ENCODE data around the gene MORC2. TPM values are rescaled to one million over a fixed set of nuclear protein-coding genes. Genes with fewer than 3 reads are reported as not detected.

The MORC2 gene
- total RNA-seq, 4 donors from 2014 or later = 23.5 to 39.6 (median 29.5) TPM

- no peaks in the 10 kb centered on the region for H3K9me3 ChIP-seq
- H3K27me3 ChIP-seq = no peaks in the 10 kb centered on the region
- no peak overlapping the region for H3K4me3 ChIP-seq
- H3K36me3 ChIP-seq = no peaks in the 10 kb centered on the region
- TF ChIP-seq, protein P1, sequence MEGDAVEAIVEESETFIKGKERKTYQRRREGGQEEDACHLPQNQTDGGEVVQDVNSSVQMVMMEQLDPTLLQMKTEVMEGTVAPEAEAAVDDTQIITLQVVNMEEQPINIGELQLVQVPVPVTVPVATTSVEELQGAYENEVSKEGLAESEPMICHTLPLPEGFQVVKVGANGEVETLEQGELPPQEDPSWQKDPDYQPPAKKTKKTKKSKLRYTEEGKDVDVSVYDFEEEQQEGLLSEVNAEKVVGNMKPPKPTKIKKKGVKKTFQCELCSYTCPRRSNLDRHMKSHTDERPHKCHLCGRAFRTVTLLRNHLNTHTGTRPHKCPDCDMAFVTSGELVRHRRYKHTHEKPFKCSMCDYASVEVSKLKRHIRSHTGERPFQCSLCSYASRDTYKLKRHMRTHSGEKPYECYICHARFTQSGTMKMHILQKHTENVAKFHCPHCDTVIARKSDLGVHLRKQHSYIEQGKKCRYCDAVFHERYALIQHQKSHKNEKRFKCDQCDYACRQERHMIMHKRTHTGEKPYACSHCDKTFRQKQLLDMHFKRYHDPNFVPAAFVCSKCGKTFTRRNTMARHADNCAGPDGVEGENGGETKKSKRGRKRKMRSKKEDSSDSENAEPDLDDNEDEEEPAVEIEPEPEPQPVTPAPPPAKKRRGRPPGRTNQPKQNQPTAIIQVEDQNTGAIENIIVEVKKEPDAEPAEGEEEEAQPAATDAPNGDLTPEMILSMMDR (IDR thresholded peaks at IDR 0.05) = no peak
- TF ChIP-seq POLR2A (IDR thresholded peaks at IDR 0.05) = no peak
- peaks cover 0 to 6% (median 0%) of the 10 kb centered on the region in 4 donors for H3K4me1 ChIP-seq
- H3K27ac ChIP-seq = no peak overlapping the region
- peak in 1 of 3 donors; percentile 39 for DNase-seq
Measured at GRCh38 chr22:30878516-30879414, 89.8 kb downstream of the MORC2 start.

DNA sequence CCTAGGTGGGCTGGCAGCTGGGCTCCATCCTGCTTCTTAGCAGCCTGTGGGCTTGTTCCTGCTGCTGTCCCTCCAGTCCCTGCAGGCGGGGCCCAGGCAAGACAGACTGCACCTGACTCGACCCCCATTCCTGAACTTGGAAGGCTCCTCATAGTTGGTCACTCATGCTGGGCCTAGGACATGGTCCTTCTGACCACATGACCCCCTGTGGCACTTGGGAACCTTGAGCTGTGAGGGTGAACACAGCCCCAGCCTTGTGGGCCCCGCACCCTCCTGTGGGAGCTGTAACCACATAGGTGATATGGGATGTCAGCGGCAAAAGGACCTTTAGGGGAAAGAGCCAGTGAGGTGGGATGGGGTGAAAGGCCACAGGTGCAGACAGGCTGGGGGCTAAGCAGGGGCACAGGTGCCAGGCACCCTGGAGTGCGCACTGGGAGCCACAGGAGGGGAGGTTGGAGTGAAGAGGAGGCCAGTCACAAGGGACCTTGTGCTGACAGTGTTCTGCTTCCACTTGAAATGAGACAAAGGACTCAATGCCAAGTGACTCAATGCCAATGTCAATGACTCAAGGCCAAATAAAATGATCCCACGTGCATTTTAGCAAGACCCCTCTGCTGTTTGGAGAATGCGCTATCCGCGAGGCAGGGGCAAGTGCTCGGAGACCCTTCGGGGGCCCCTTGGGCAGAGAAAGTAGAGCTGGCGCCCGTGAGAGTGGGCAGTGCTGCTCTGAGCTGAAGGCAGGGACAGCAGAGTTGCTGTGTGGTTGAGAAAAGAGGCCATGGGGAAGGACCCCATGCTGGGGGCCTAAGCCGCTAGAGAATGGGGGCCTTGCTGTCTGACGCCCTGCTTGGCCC lies 90.7 kb downstream of the MORC2 start:
- no peaks in the 10 kb centered on the region for H3K9me3 ChIP-seq
- no peak for DNase-seq
- H3K27me3 ChIP-seq = no peaks in the 10 kb centered on the region
- no peak overlapping the region for H3K4me3 ChIP-seq
- H3K36me3 ChIP-seq = no peaks in the 10 kb centered on the region
- peaks cover 0 to 6% (median 0%) of the 10 kb centered on the region in 4 donors for H3K4me1 ChIP-seq
- no peak for TF ChIP-seq POLR2A (IDR thresholded peaks at IDR 0.05)
- H3K27ac ChIP-seq = no peak overlapping the region

GRCh38 chr22:30876915-30877553 lies 91.5 kb downstream of the MORC2 start:
- Histone ChIP-seq H3K4me3 (no peak overlapping the region), H3K4me1 (peaks cover 0 to 6% (median 0%) of the 10 kb centered on the region in 4 donors), H3K27ac (no peak overlapping the region), H3K9me3 (no peaks in the 10 kb centered on the region), H3K36me3 (no peaks in the 10 kb centered on the region), H3K27me3 (no peaks in the 10 kb centered on the region)
- TF ChIP-seq, protein P1 (IDR thresholded peaks at IDR 0.05) = no peak
- no peak for TF ChIP-seq POLR2A (IDR thresholded peaks at IDR 0.05)
- DNase-seq = no peak

- Histone ChIP-seq H3K4me3 (no peak overlapping the region), H3K27me3 (no peaks in the 10 kb centered on the region), H3K27ac (no peak overlapping the region), H3K9me3 (no peaks in the 10 kb centered on the region), H3K4me1 (peaks cover 0 to 3% (median 0%) of the 10 kb centered on the region in 4 donors), H3K36me3 (no peaks in the 10 kb centered on the region)
- TF ChIP-seq, protein P1 (IDR thresholded peaks at IDR 0.05) = no peak
- no peak for TF ChIP-seq POLR2A (IDR thresholded peaks at IDR 0.05)
- no peak for DNase-seq
Measured at GRCh38 chr22:30876221-30876751, 92.3 kb downstream of the MORC2 start.

GRCh38 chr22:30875481-30876215 lies 92.9 kb downstream of the MORC2 start:
- no peak overlapping the region for H3K27ac ChIP-seq
- no peaks in the 10 kb centered on the region for H3K4me1 ChIP-seq
- no peaks in the 10 kb centered on the region for H3K36me3 ChIP-seq
- peak in 1 of 3 donors; percentile 23 for DNase-seq
- no peaks in the 10 kb centered on the region for H3K9me3 ChIP-seq
- no peaks in the 10 kb centered on the region for H3K27me3 ChIP-seq
- H3K4me3 ChIP-seq = no peak overlapping the region
- TF ChIP-seq, protein P1 (IDR thresholded peaks at IDR 0.05) = no peak
- TF ChIP-seq POLR2A (IDR thresholded peaks at IDR 0.05) = no peak

Small RNAs within 50 kb of the gene (small RNA-seq; reads per million reads assigned to genes)
- 0 reads per million in 2 donors for gene RF01892

Other genes starting within 250 kb of the MORC2 start
- 100 to 1,000 TPM in 3 of 4 donors, 10 to 100 TPM in 1; 97.6 to 135 (median 109) TPM for gene TUG1, start 491 bp upstream of the MORC2 start, total RNA-seq
- gene SMTN, start 112.5 kb upstream of the MORC2 start, total RNA-seq = 100 to 1,000 TPM in 1 of 4 donors, 10 to 100 TPM in 3; 23.1 to 124 (median 75.9) TPM
- gene SELENOM, start 138.8 kb upstream of the MORC2 start, total RNA-seq = 10 to 100 TPM; 31.4 to 89.1 (median 43.7) TPM
- gene INPP5J, start 154.2 kb upstream of the MORC2 start, total RNA-seq = 100 to 1,000 TPM in 3 of 4 donors, 10 to 100 TPM in 1; 18.2 to 203 (median 156) TPM
- gene PLA2G3, start 171.7 kb upstream of the MORC2 start, total RNA-seq = not detected
- gene RNF185, start 191.4 kb upstream of the MORC2 start, total RNA-seq = 10 to 100 TPM; 34.7 to 45.9 (median 41.7) TPM
- gene LIMK2, start 243.5 kb upstream of the MORC2 start, total RNA-seq = 100 to 1,000 TPM; 106 to 256 (median 139) TPM